HepG2 (cell line): Measurements from ENCODE around the gene FBXO24. TPM values are rescaled to one million over a fixed set of nuclear protein-coding genes. Genes with fewer than 3 reads are reported as not detected.

Experiments
- CBX1 ChIP-seq: IDR thresholded peaks from one replicate; pipeline ENCODE4 v1.6.1; 2016; ENCODE audit warnings: antibody characterized with exemption, low read depth
- CENPT ChIP-seq: sonication (generic); formaldehyde crosslinking; IDR thresholded peaks from 2 replicates; pipeline ENCODE4 v1.8.0; 2022; ENCODE audit warnings: low read depth, mild to moderate bottlenecking, moderate library complexity, missing genetic modification reagents
- CHD2 ChIP-seq: IDR thresholded peaks from 2 replicates; pipeline ENCODE4 v1.6.1; 2011; ENCODE audit warnings: low read depth, low read length, improper control_type of control experiment
- FOSL2 ChIP-seq: sonication (generic); formaldehyde crosslinking; IDR thresholded peaks from 2 replicates; pipeline ENCODE4 v1.4.0; 2020; ENCODE audit warnings: missing genetic modification reagents
- HHEX ChIP-seq: IDR thresholded peaks from 2 replicates; pipeline ENCODE4 v1.6.1; 2016; ENCODE audit warnings: control low read depth
- KDM4B ChIP-seq: sonication (generic); formaldehyde crosslinking; IDR thresholded peaks from 2 replicates; pipeline ENCODE4 v1.4.0; 2020; ENCODE audit warnings: missing genetic modification reagents
- MEF2D ChIP-seq: sonication (generic); formaldehyde crosslinking; IDR thresholded peaks from 2 replicates; pipeline ENCODE4 v1.5.1; 2020; ENCODE audit warnings: mild to moderate bottlenecking, missing genetic modification reagents
- MEIS2 ChIP-seq: sonication (generic); formaldehyde crosslinking; IDR thresholded peaks from 2 replicates; pipeline ENCODE4 v1.9.0; 2021; ENCODE audit warnings: mild to moderate bottlenecking, missing genetic modification reagents
- NFE2 ChIP-seq: sonication (generic); formaldehyde crosslinking; IDR thresholded peaks from 2 replicates; pipeline ENCODE4 v1.4.0; 2020; ENCODE audit warnings: missing genetic modification reagents
- POLR2AphosphoS5 ChIP-seq: IDR thresholded peaks from 2 replicates; pipeline ENCODE4 v1.6.1; 2012; ENCODE audit warnings: low read depth, low read length
- SP140L ChIP-seq: sonication (generic); formaldehyde crosslinking; IDR thresholded peaks from 2 replicates; pipeline ENCODE4 v1.4.0; 2020; ENCODE audit warnings: missing genetic modification reagents, borderline replicate concordance
- TAF1 ChIP-seq: sonication (generic); formaldehyde crosslinking; IDR thresholded peaks from 2 replicates; pipeline ENCODE4 v1.4.0; 2020; ENCODE audit warnings: missing genetic modification reagents
- TCF7 ChIP-seq: sonication (generic); IDR thresholded peaks from 2 replicates; pipeline ENCODE4 v1.6.1; 2016; ENCODE audit warnings: antibody characterized with exemption, low read depth
- ZBTB20 ChIP-seq: sonication (generic); formaldehyde crosslinking; IDR thresholded peaks from 2 replicates; pipeline ENCODE4 v1.8.1; 2023; ENCODE audit warnings: missing genetic modification reagents, low read depth, mild to moderate bottlenecking, borderline replicate concordance
- ZFP36L1 ChIP-seq: sonication (generic); formaldehyde crosslinking; IDR thresholded peaks from 2 replicates; pipeline ENCODE4 v1.8.0; 2022; ENCODE audit warnings: mild to moderate bottlenecking, missing genetic modification reagents, moderate library complexity
- ZFP62 ChIP-seq: sonication (generic); formaldehyde crosslinking; IDR thresholded peaks from 2 replicates; pipeline ENCODE4 v1.4.0; 2020; ENCODE audit warnings: missing genetic modification reagents
- ZNF160 ChIP-seq: sonication (generic); formaldehyde crosslinking; IDR thresholded peaks from 2 replicates; pipeline ENCODE4 v1.8.0; 2022; ENCODE audit warnings: mild to moderate bottlenecking, inconsistent platforms, missing genetic modification reagents
- ZNF382 ChIP-seq: sonication (generic); formaldehyde crosslinking; IDR thresholded peaks from 2 replicates; pipeline ENCODE4 v1.5.0; 2020; ENCODE audit warnings: missing genetic modification reagents, mild to moderate bottlenecking, borderline replicate concordance
- ZNF431 ChIP-seq: sonication (generic); formaldehyde crosslinking; IDR thresholded peaks from 2 replicates; pipeline ENCODE4 v1.9.0; 2022; ENCODE audit warnings: missing genetic modification reagents, low read depth, mild to moderate bottlenecking, borderline replicate concordance
- ZNF432 ChIP-seq: sonication (generic); formaldehyde crosslinking; IDR thresholded peaks from 2 replicates; pipeline ENCODE4 v1.5.0; 2020; ENCODE audit warnings: missing genetic modification reagents, mild to moderate bottlenecking, borderline replicate concordance
- ZNF460 ChIP-seq: sonication (generic); formaldehyde crosslinking; IDR thresholded peaks from 2 replicates; pipeline ENCODE4 v1.5.1; 2020; ENCODE audit warnings: missing genetic modification reagents, mild to moderate bottlenecking, borderline replicate concordance
- ZNF713 ChIP-seq: sonication (generic); formaldehyde crosslinking; IDR thresholded peaks from 2 replicates; pipeline ENCODE4 v1.4.0; 2020; ENCODE audit warnings: mild to moderate bottlenecking, missing genetic modification reagents
- polyA plus RNA-seq, 8 experiments: library from polyadenylated mRNA; depleted of rRNA in 3 of 8; stranded (reverse) in 7 of 8; unstranded in 1 of 8; fragments of >200 nt; fragmentation: Illumina TruSeq in 4 of 8; extraction: Trizol in 4 of 8; gene quantifications; 2 replicates each; pipeline versions ENCODE4 v1.2.1 to v1.2.3, GENCODE V29; 2011 to 2016; ENCODE audit warnings: low read depth in 4 of 8, missing spikeins in 1 of 8, mixed read lengths in 1 of 8; ENCODE audit not compliant: insufficient read depth in 1 of 8
- total RNA-seq, 5 experiments: library from RNA; depleted of rRNA; stranded (reverse); fragments of >200 nt; fragmentation: Illumina TruSeq; extraction: Trizol; gene quantifications; 2 replicates each; pipeline ENCODE4 v1.2.3, GENCODE V29; 2016; ENCODE audit warnings: low read depth in 1 of 5
- TF ChIP-seq, protein P1 (sequence below): sonication (generic); formaldehyde crosslinking; IDR thresholded peaks from 2 replicates; pipeline ENCODE4 v1.4.0; 2020; ENCODE audit warnings: missing genetic modification reagents
- TF ChIP-seq, protein P2 (sequence below): sonication (generic); formaldehyde crosslinking; IDR thresholded peaks from 2 replicates; pipeline ENCODE4 v1.5.1; 2020; ENCODE audit warnings: mild to moderate bottlenecking, missing genetic modification reagents, borderline replicate concordance
- TF ChIP-seq, protein P3 (sequence below): sonication (generic); formaldehyde crosslinking; IDR thresholded peaks from 2 replicates; pipeline ENCODE4 v1.5.0; 2020; ENCODE audit warnings: missing genetic modification reagents, mild to moderate bottlenecking, borderline replicate concordance

Gene FBXO24
- total and polyA plus RNA-seq, 2 of the 13 experiments (the other 11 are each of a cell fraction or from before 2014, with no cell fraction given): 0.20 to 0.55 TPM

- TF ChIP-seq ZNF160: 0 out of 2 replicates have a peak, but pooled peaks have one; percentile 61
- no peak for TF ChIP-seq NFE2
- no peak for TF ChIP-seq ZNF382
- no peak for TF ChIP-seq CHD2
- peak; percentile 54 for TF ChIP-seq FOSL2 (CRISPR knock-in tag)
- TF ChIP-seq ZNF713 (CRISPR knock-in tag): 0 out of 2 replicates have a peak, but pooled peaks have one; percentile 85
- TF ChIP-seq, protein P1, sequence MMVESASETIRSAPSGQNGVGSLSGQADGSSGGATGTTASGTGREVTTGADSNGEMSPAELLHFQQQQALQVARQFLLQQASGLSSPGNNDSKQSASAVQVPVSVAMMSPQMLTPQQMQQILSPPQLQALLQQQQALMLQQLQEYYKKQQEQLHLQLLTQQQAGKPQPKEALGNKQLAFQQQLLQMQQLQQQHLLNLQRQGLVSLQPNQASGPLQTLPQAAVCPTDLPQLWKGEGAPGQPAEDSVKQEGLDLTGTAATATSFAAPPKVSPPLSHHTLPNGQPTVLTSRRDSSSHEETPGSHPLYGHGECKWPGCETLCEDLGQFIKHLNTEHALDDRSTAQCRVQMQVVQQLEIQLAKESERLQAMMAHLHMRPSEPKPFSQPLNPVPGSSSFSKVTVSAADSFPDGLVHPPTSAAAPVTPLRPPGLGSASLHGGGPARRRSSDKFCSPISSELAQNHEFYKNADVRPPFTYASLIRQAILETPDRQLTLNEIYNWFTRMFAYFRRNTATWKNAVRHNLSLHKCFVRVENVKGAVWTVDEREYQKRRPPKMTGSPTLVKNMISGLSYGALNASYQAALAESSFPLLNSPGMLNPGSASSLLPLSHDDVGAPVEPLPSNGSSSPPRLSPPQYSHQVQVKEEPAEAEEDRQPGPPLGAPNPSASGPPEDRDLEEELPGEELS (CRISPR knock-in tag): 0 out of 2 replicates have a peak, but pooled peaks have one; percentile 18
- peak; percentile 96 for TF ChIP-seq ZNF431 (CRISPR knock-in tag)
- TF ChIP-seq ZBTB20 (CRISPR knock-in tag): no peak
- TF ChIP-seq MEIS2: peak; percentile 73
- no peak for TF ChIP-seq HHEX
- no peak for TF ChIP-seq CBX1
- TF ChIP-seq MEF2D (CRISPR knock-in tag): no peak; the same call in 1 of the 2 replicates
- TF ChIP-seq TCF7: no peak; the same call in 1 of the 2 replicates
- TF ChIP-seq ZNF432 (CRISPR knock-in tag): no peak
- TF ChIP-seq KDM4B: peak; percentile 15; the same call in 1 of the 2 replicates
- TF ChIP-seq ZNF460 (CRISPR knock-in tag): peak; percentile 50; the same call in 1 of the 2 replicates
- no peak for TF ChIP-seq TAF1 (CRISPR knock-in tag)
- TF ChIP-seq, protein P2, sequence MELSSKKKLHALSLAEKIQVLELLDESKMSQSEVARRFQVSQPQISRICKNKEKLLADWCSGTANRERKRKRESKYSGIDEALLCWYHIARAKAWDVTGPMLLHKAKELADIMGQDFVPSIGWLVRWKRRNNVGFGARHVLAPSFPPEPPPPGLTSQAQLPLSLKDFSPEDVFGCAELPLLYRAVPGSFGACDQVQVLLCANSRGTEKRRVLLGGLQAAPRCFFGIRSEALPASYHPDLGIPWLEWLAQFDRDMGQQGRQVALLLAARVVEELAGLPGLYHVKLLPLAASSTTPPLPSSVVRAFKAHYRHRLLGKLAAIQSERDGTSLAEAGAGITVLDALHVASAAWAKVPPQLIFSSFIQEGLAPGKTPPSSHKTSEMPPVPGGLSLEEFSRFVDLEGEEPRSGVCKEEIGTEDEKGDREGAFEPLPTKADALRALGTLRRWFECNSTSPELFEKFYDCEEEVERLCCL: peak; percentile 79; the same call in 1 of the 2 replicates
- peak; percentile 74 for TF ChIP-seq POLR2AphosphoS5
- TF ChIP-seq CENPT: 0 out of 2 replicates have a peak, but pooled peaks have one; percentile 12
- TF ChIP-seq ZFP62 (CRISPR knock-in tag): 0 out of 2 replicates have a peak, but pooled peaks have one; percentile 69
- TF ChIP-seq, protein P3, sequence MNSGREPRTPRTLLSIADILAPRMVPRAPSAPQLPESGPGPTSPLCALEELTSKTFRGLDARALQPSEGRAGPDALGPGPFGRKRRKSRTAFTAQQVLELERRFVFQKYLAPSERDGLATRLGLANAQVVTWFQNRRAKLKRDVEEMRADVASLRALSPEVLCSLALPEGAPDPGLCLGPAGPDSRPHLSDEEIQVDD (CRISPR knock-in tag): no peak
- TF ChIP-seq ZFP36L1: peak; percentile 49; the same call in 1 of the 2 replicates
- peak; percentile 22; the same call in 1 of the 2 replicates for TF ChIP-seq SP140L (CRISPR knock-in tag)
These were observed 17.8 kb upstream of the FBXO24 start (continued) for GRCh38 chr7:100568176-100568895.
